Keratinocyte (primary cell): ENCODE results near the gene SAMD10.

Source experiments
- CTCF ChIP-seq, 3 experiments: IDR thresholded peaks in 1 of 3; conservative IDR thresholded peaks in 1 of 3; optimal IDR thresholded peaks in 1 of 3; 2 replicates in 2 of 3; 3 replicates in 1 of 3; pipeline versions ENCODE3 to v1.5.1; 2011; ENCODE audit warnings: low read length in 3 of 3, mild to moderate bottlenecking in 3 of 3, moderate library complexity in 2 of 3, control low read depth in 1 of 3, inconsistent platforms in 1 of 3; ENCODE audit not compliant: insufficient read depth in 2 of 3; ENCODE audit errors: extremely low read depth in 1 of 3
- EZH2 ChIP-seq: IDR thresholded peaks from one replicate; pipeline ENCODE4 v1.6.1; 2012; ENCODE audit warnings: inconsistent platforms, mild to moderate bottlenecking, low read length, moderate library complexity

GRCh38 chr20:64023361-64024140 lies 44.1 kb upstream of the SAMD10 start:
- no peak for TF ChIP-seq CTCF (optimal IDR thresholded peaks at IDR 0.05 in 1 of 3, IDR thresholded peaks at IDR 0.05 in 1 of 3, conservative IDR thresholded peaks at IDR 0.05 in 1 of 3; ENCODE audit: extremely low read depth in 1 of 3, insufficient read depth in 2 of 3, low read length in 3 of 3)
- TF ChIP-seq EZH2, result no peak
